Activated CD4-positive, alpha-beta T cell treated with anti-CD3 and anti-CD28 coated beads, Interleukin-2, amount 10 ng/mL, durations not matched to agents 7 days and 5 days (primary cell): ENCODE results near the gene INTS1. TPM values are rescaled to one million over a fixed set of nuclear protein-coding genes. Genes with fewer than 3 reads are reported as not detected.
A peak's percentile ranks its signal among the peaks of the same experiment; 100 is the strongest.
"Not testable (repeated sequence)": the region's sequence is repeated elsewhere in the genome, so short reads cannot be mapped to it uniquely, and the experiment has no call there.

Experiments
- CTCF ChIA-PET: fragments of 350-600 bp; sonication (Branson Sonifier 250); formaldehyde crosslinking; loops from one replicate; lab custom pipeline; 2021; ENCODE audit warnings: antibody characterized with exemption; lab: Charles Lee
- POLR2A ChIA-PET: fragments of 350-600 bp; sonication (Branson Sonifier 250); formaldehyde crosslinking; loops from one replicate; lab custom pipeline; 2021; ENCODE audit warnings: antibody characterized with exemption; lab: Charles Lee
- DNase-seq: peaks from one replicate; pipeline ENCODE4 v3.0.0-alpha.2; 2020
- H3K27ac Mint-ChIP-seq: one replicate; pipeline ENCODE4 v1.8.0; 2021; ENCODE audit warnings: mild to moderate bottlenecking, moderate library complexity, mixed read lengths
- H3K27me3 Mint-ChIP-seq: one replicate; pipeline ENCODE4 v1.8.0; 2021; ENCODE audit warnings: mixed read lengths
- H3K36me3 Mint-ChIP-seq: one replicate; pipeline ENCODE4 v1.8.0; 2021; ENCODE audit warnings: low read depth, mixed read lengths
- H3K4me1 Mint-ChIP-seq: one replicate; pipeline ENCODE4 v1.8.0; 2021; ENCODE audit warnings: mixed read lengths
- H3K4me3 Mint-ChIP-seq: one replicate; pipeline ENCODE4 v1.8.0; 2021; ENCODE audit warnings: mild to moderate bottlenecking, moderate library complexity, mixed read lengths
- H3K9me3 Mint-ChIP-seq: one replicate; pipeline ENCODE4 v1.8.0; 2021; ENCODE audit warnings: mixed read lengths
- total RNA-seq, 2 experiments: library from RNA; stranded (reverse); gene quantifications; one replicate each; pipeline ENCODE4 v1.2.3, GENCODE V29; 2021

Gene INTS1
- total RNA-seq, 2 experiments from 2014 or later = 90.6 to 104 TPM

DNA sequence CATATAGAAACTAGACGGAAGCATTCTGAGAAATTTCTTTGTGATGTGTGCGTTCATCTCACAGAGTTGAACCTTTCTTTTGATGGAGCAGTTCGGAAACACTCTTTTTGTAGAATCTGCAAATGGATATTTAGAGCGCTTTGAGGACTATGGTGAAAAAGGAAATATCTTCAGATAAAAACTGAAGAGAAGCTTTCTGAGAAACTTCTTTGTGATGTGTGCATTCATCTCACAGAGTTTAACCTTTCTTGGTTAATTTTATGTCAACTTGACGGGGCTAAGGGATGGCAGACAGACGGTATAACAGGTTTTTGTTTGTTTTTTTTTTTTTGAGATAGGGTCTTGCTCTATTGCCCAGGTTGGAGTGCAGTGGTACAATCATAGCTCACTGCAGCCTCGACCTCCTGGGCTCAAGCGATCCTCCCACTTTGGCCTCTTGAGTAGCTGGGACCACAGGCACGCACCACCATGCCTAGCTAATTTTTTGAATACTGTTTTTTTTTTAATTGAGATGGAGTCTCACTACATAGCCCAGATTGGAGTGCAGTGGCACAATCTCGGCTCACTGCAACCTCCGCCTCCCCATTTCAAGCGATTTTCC is 15.2 kb upstream of the INTS1 start:
- H3K9me3 Mint-ChIP-seq, DNase-seq, POLR2A ChIA-PET, H3K4me3 Mint-ChIP-seq, CTCF ChIA-PET, H3K27ac Mint-ChIP-seq, H3K4me1 Mint-ChIP-seq, H3K27me3 Mint-ChIP-seq, H3K36me3 Mint-ChIP-seq: not testable (repeated sequence)

- Mint-ChIP-seq H3K4me1 (peaks cover 20% of the 10 kb centered on the region), H3K27me3 (no peaks in the 10 kb centered on the region)
- CTCF ChIA-PET = interaction anchor here (0.9 to 1.0 kb wide), 3 partner anchors 12 to 19 kb away, joined by 3 to 4 read pairs (median 3); partner anchors contain the start of genes INTS1 and MAFK
These were observed 12.5 kb upstream of the INTS1 start for GRCh38 chr7:1516586-1517251.

GRCh38 chr7:1515509-1515967 is 11.3 kb upstream of the INTS1 start:
- POLR2A ChIA-PET, DNase-seq, H3K9me3 Mint-ChIP-seq, H3K36me3 Mint-ChIP-seq, H3K27ac Mint-ChIP-seq, H3K4me3 Mint-ChIP-seq, H3K27me3 Mint-ChIP-seq: not testable (repeated sequence)
- peaks cover 27% of the 10 kb centered on the region for H3K4me1 Mint-ChIP-seq
- CTCF ChIA-PET = interaction anchor here (0.5 to 1.6 kb wide), 3 partner anchors 11 to 806 kb away, joined by 3 to 6 read pairs (median 4); no protein-coding TSS in a partner anchor

More at GRCh38 chr7:1516586-1517251, 12.5 kb upstream of the INTS1 start:
- Mint-ChIP-seq H3K36me3 (no peaks in the 10 kb centered on the region), H3K9me3 (peaks cover 5% of the 10 kb centered on the region), H3K27ac (no peak overlapping the region), H3K4me3 (no peak overlapping the region)
- POLR2A ChIA-PET = no interaction called here
- DNase-seq = no peak

GRCh38 chr7:1514995-1515401 is 10.8 kb upstream of the INTS1 start:
- H3K9me3 Mint-ChIP-seq = peaks cover 5% of the 10 kb centered on the region
- peaks cover 29% of the 10 kb centered on the region for H3K4me1 Mint-ChIP-seq
- no peak overlapping the region for H3K27ac Mint-ChIP-seq
- DNase-seq = no peak
- POLR2A ChIA-PET = no interaction called here
- no peaks in the 10 kb centered on the region for H3K36me3 Mint-ChIP-seq
- no peak overlapping the region for H3K4me3 Mint-ChIP-seq
- CTCF ChIA-PET = interaction anchor here (0.5 to 1.6 kb wide), 4 partner anchors 10 to 807 kb away, joined by 3 to 7 read pairs (median 5); no protein-coding TSS in a partner anchor
- no peaks in the 10 kb centered on the region for H3K27me3 Mint-ChIP-seq

GRCh38 chr7:1514407-1514806 is 10.2 kb upstream of the INTS1 start:
- Mint-ChIP-seq H3K9me3 (peaks cover 5% of the 10 kb centered on the region), H3K36me3 (no peaks in the 10 kb centered on the region), H3K27ac (peak overlapping the region; percentile 31), H3K27me3 (no peaks in the 10 kb centered on the region), H3K4me3 (no peak overlapping the region), H3K4me1 (peaks cover 30% of the 10 kb centered on the region)
- CTCF ChIA-PET = interaction anchor here (1.3 to 1.6 kb wide), 3 partner anchors 9 to 11 kb away, joined by 6 to 12 read pairs (median 7); partner anchors contain the start of gene INTS1
- DNase-seq = no peak
- POLR2A ChIA-PET = no interaction called here

DNA sequence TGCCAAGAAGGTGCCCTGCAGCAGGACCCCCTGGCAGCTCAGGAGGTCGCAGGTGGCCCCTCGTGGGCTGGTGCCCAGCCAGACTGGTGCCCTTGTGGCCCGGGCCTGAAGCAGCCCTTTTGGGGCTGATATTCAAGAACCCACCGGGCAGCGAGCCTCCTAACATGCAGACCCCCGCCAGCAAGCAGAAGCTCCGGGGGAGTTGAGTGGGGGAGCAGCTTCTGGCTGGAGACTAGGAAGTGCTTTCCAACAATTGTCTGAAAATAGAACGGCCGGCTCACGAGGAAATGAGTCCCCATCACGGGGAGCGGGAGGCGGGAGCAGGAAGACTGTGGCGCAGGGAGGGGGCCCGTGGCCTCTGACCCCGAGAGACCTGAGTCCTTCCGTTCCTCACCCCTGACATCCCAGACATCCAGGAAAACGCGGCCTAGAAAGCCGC is 9.5 kb upstream of the INTS1 start:
- peaks cover 33% of the 10 kb centered on the region for H3K4me1 Mint-ChIP-seq
- POLR2A ChIA-PET = no interaction called here
- peak overlapping the region; percentile 85 for H3K27ac Mint-ChIP-seq
- no peaks in the 10 kb centered on the region for H3K27me3 Mint-ChIP-seq
- H3K4me3 Mint-ChIP-seq = no peak overlapping the region
- H3K36me3 Mint-ChIP-seq = no peaks in the 10 kb centered on the region
- CTCF ChIA-PET = interaction anchor here (0.7 to 1.5 kb wide), 5 partner anchors 9 to 170 kb away, joined by 3 to 12 read pairs (median 4); partner anchors contain the start of gene INTS1
- no peaks in the 10 kb centered on the region for H3K9me3 Mint-ChIP-seq
- DNase-seq = no peak

GRCh38 chr7:1512781-1513656 is 8.8 kb upstream of the INTS1 start:
- ChIA-PET CTCF (interaction anchor here (0.6 to 1.5 kb wide), 4 partner anchors 8 to 319 kb away, joined by 3 to 12 read pairs (median 4); partner anchors contain the start of gene INTS1), POLR2A (no interaction called here)
- Mint-ChIP-seq H3K4me3 (peak overlapping the region; percentile 5), H3K27me3 (no peaks in the 10 kb centered on the region), H3K36me3 (no peaks in the 10 kb centered on the region), H3K27ac (peak overlapping the region; percentile 85), H3K9me3 (no peaks in the 10 kb centered on the region), H3K4me1 (peaks cover 40% of the 10 kb centered on the region)
- DNase-seq = peak; percentile 59

DNA sequence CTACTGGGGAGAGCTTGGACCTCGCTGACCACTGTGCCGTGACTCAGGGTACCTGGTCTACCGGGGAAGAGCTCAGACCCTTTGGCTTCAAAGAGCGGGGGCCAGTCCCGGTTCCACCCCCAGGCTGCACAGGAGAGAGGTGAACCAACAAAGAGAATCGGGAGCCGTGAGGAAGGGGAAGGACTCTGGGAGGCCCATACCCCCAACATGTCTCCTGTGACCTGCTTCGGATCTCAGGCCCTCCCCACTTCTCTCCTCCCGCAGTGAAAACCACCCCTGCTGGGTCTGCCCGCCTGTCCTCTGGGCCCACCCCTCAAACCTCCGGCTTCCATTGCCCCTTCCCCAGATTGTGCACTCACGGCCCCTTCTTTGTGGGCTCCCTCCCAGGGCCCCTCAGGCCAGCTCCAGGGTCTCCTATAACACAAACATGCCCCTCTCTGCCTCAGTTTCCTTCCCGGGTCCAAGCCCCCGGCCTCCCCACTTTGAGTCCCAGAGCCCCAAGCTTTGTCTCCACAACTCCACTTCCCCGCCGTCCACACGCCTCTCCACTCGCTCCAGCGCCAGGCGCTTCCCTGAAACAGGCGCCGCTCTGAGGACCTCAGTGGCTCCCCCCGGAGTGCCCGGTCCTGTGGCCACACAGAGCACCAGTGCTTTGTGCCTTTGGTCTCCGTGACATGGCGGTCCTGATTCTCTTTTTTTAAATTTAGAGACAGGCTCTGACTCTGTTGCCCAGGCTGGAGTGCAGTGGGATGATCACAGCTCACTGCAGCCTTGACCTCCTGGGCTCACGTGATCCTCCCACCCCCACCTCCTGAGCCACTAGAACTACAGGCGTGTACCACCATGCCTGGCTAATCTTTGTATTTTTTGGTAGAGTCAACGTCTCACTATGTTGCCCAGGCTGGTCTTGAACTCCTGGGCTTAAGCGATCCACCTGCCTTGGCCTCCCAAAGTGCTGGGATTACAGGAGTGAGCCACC is 7.5 kb upstream of the INTS1 start:
- Mint-ChIP-seq H3K4me3 (no peak overlapping the region), H3K27ac (peak overlapping the region; percentile 57), H3K27me3 (no peaks in the 10 kb centered on the region), H3K4me1 (peaks cover 51% of the 10 kb centered on the region), H3K9me3 (no peaks in the 10 kb centered on the region), H3K36me3 (no peaks in the 10 kb centered on the region)
- ChIA-PET CTCF (interaction anchor here (1.1 kb wide), 1 partner anchor 37 kb away, joined by 5 read pairs; no protein-coding TSS in a partner anchor), POLR2A (no interaction called here)
- no peak for DNase-seq

DNA sequence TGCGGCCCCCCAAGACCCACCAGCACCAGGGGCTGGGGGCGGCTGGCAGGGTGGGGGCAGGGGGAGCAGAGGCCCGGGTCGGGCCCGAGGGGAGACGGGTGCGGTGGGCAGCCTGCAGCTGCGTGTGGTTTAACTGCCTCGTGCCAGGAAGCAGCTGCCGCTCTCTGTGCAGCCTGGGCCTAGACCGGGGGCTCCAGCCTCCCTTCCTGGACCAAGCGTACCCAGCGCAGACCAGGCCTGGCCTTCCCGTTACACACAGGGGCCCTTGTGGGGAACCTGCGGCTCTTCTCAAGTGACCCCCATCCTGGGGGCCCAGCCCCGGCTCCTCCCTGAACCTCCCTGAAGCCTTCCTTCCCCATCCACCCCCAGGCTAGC is 6.6 kb upstream of the INTS1 start:
- H3K9me3 Mint-ChIP-seq = no peaks in the 10 kb centered on the region
- H3K27ac Mint-ChIP-seq = peak overlapping the region; percentile 13
- H3K4me1 Mint-ChIP-seq = peaks cover 59% of the 10 kb centered on the region
- DNase-seq = no peak
- CTCF ChIA-PET = interaction anchor here (1.1 to 1.3 kb wide), 2 partner anchors 19 to 36 kb away, joined by 4 to 5 read pairs; no protein-coding TSS in a partner anchor
- POLR2A ChIA-PET = no interaction called here
- H3K36me3 Mint-ChIP-seq = no peaks in the 10 kb centered on the region
- no peak overlapping the region for H3K4me3 Mint-ChIP-seq
- no peaks in the 10 kb centered on the region for H3K27me3 Mint-ChIP-seq

GRCh38 chr7:1509226-1509625 is 5.0 kb upstream of the INTS1 start:
- POLR2A ChIA-PET = no interaction called here
- no peak for DNase-seq
- CTCF ChIA-PET = interaction anchor here (0.9 to 1.3 kb wide), 2 partner anchors 20 to 66 kb away, joined by 4 to 5 read pairs; no protein-coding TSS in a partner anchor
- Mint-ChIP-seq H3K4me3 (no peak overlapping the region), H3K36me3 (no peaks in the 10 kb centered on the region), H3K9me3 (no peaks in the 10 kb centered on the region), H3K27me3 (no peaks in the 10 kb centered on the region), H3K27ac (peak overlapping the region; percentile 57), H3K4me1 (peaks cover 70% of the 10 kb centered on the region)

GRCh38 chr7:1508277-1508758 is 4.1 kb upstream of the INTS1 start:
- peak overlapping the region; percentile 75 for H3K27ac Mint-ChIP-seq
- CTCF ChIA-PET = interaction anchor here (0.7 to 1.2 kb wide), 3 partner anchors 20 to 95 kb away, joined by 3 to 5 read pairs (median 4); no protein-coding TSS in a partner anchor
- H3K9me3 Mint-ChIP-seq = no peaks in the 10 kb centered on the region

More at GRCh38 chr7:1508277-1508758, 4.1 kb upstream of the INTS1 start:
- no peaks in the 10 kb centered on the region for H3K27me3 Mint-ChIP-seq
- peaks cover 69% of the 10 kb centered on the region for H3K4me1 Mint-ChIP-seq
- peak; percentile 31 for DNase-seq
- no peaks in the 10 kb centered on the region for H3K36me3 Mint-ChIP-seq
- H3K4me3 Mint-ChIP-seq = no peak overlapping the region
- POLR2A ChIA-PET = no interaction called here
